Measurements from ENCODE around the gene HCAR1.
"Not testable (repeated sequence)": the region's sequence is repeated elsewhere in the genome, so short reads cannot be mapped to it uniquely, and the experiment has no call there.

Gene HCAR1, protein sequence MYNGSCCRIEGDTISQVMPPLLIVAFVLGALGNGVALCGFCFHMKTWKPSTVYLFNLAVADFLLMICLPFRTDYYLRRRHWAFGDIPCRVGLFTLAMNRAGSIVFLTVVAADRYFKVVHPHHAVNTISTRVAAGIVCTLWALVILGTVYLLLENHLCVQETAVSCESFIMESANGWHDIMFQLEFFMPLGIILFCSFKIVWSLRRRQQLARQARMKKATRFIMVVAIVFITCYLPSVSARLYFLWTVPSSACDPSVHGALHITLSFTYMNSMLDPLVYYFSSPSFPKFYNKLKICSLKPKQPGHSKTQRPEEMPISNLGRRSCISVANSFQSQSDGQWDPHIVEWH

DNA sequence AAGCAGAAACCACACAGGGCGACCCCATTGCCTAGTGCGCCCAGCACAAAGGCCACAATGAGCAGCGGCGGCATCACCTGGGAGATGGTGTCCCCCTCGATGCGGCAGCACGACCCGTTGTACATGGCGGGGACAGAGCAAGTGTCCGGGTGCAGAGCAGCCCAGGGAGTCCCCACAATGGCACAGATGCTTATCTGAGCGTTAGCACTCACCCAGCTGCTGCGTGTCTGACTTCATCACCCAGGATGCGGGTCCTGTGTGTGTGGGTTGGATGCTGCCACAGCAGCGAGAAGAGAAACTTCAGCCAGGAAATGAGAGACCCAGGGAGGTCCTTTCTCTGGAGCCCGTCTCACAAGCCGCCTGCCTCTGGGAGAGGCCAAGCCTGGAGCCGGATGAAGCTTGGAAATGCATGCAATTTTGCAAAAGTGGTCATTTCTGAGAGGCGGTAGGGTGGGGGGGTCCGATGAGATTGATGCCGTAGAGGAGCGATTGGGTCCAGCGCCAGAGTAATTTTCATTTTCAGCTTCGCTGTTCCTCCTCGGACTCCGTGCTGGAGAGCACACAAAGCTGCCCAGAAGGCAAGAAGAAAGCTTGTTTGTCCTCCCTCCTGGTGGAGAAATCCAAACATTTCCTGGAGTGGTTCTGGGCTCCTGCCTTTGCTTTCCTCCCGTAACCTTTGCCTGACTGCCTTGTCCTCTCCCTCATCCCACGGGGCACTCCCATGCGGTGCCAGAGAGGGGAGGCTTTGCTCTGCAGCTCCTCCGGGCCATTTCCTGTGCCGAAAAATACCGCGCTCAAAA, at the start of gene HCAR1:
HCAR1 (minus strand) TSS at position 630 of the 800 bp plus-strand sequence; CDS start at position 125, 505 bp downstream.
- DNase-seq: peak; percentile 61 to 72

DNA sequence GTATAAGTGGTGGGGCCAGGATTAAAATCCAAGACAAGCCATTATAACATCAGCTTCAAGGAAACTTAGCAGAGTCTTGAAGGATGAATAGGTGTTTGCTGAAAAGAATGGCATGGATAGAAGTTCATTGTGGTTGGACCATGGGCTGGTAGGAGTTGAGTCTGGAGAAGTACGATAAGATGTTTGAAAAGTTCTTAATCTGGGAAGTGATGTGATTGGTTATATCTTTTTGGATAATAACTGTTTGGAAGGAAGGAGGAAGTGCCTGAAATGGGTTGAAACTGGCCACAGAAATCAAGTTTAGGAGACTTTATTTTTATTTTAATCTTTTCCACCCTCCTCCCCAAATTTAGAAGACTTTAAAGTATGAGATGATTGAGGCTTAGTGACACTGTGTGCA, 26.9 kb upstream of the HCAR1 start:
- no peak for DNase-seq

DNA sequence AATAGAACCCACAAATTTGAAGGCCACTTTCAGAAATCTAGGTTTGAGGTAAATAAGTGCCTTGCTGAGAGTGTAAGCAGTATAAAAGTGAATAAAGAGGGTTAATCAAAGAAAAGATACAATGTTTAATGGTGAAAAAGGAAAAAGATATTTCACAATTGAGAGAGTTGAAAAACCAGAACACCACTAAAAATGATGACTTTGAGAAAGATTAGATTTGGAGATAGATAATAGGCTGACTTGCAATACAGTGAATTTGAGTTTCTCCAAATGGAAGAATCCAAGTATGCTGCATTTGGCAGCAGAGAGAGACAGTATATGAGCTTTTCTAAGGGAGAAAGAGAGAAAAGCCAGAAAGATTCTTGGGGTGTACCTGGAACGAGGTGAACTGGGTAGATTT, 24.1 kb upstream of the HCAR1 start:
- DNase-seq: no peak

DNA sequence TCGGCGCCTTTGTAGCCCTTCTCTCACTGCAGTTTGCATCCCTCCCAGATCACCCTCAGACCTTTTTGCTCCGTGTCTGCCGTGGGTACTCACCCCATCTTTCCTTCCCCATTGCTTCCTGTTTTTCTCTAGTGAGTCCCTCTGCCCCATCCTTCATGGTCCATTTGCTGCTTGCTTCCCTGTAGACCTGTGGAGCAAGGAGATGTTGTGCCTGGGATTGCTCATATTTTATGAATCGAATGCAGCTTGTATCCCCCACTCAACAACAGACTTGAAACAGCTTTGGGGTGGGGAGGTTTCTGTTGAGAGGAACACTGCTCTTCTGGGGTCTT, 22.6 kb upstream of the HCAR1 start:
- DNase-seq: no peak

DNA sequence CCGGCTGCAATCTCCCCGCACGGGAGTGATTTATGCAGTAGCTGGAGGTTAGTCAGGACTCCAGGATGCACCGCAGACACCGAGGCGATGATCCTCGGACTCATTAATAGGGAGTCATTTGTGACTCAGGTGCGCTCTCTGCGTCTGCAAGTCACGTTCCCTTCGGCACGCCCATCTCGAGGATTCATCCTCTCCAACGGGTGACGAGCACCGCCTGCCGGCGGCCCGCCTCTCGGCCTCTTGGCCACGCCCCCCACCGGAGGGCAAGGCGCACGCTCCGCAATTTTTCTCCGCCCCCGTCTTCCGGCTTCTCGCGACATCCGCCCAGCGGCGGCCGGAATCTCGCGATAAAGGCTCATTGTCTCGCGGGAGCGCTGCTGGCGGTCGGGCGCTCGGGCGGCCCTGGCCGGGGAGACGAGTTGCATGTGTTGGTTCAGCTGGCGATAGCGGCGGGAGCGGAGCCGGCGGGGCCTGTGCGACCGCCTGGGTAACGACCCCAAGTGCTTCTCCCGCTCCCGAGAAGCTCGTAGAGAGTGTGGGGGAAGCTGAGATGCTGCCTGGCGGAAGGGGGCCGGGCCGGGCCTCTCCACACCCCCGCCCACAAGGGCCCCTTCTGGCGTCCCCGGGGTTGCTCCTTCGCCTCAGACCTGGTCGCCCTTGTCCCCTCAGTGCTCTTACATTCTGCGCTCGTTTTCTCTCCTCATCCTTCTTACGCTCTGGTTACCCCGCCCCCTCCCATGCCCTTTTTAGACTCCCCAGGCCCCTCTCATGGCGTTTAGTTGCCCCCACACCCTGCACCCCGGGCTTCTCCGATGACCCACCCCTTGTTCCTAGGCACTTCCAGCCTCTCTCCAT, 22.0 kb upstream of the HCAR1 start, which contains the start of gene DENR:
DENR (plus strand) TSS at position 361 of the 855 bp plus-strand sequence. CDS start 878 bp downstream, outside the sequence.
- DNase-seq: peak; percentile 99 to 100

DNA sequence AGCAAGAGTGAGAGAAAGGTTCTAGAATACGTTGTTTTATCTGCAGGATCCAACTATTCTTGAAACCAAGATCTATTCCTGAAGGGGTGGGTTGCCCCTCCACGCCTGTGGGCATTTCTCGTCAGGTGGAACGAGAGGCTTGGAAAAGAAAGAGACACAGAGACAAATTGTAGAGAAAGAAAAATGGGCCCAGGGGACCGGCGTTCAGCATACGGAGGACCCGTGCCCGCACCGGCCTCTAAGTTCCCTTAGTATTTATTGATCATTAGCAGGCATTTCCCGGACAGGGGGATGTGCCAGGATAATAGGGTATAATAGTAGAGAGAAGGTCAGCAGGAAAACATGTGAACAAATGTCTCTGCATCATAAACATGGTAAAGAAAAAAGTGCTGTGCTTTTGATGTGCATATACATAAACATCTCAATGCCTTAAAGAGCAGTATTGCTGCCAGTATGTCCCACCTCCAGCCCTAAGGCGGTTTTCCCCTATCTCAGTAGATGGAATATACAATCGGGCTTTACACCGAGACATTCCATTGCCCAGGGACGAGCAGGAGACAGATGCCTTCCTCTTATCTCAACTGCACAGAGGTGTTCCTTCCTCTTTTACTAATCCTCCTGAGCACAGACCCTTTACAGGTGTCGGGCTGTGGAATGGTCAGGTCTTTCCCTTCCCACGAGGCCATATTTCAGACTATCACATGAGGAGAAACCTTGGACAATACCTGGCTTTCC, 20.3 kb upstream of the HCAR1 start:
- DNase-seq: not testable (repeated sequence)

DNA sequence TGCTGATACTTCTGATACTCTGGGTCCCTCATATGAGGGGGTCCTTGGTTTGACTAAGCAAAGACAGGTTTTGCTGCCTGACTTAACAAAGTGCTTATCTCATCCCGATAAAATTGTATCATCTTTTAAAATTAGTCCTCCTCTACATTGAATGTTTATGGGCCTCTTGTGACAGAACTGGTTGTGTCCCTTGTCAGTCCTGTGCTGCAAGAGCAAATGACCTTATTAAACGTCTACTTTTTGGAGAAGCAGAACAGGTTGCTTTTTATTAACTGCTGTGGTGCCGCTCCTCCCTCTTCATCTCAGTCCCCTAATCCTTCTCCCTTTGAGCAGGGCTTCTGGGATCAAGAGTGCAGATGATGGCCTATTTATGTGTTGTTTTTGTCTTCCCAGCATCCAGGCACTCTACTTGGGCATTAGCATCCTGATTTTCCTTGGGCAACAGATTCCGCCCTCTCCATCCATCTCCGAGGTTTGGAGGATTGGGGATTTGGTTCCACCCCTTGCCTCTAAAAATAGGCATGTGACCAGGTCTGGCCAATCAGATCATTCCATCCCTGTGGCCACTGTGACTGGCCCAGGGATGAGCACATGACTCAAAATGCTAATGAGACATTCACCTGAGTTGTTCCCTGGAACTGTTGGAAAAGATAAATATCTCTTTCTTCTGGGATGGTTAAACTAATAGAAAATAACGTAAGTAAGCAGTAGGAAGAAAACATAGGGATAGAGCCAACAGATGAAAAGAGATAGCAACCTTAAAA, 19.1 kb upstream of the HCAR1 start:
- no peak for DNase-seq

DNA sequence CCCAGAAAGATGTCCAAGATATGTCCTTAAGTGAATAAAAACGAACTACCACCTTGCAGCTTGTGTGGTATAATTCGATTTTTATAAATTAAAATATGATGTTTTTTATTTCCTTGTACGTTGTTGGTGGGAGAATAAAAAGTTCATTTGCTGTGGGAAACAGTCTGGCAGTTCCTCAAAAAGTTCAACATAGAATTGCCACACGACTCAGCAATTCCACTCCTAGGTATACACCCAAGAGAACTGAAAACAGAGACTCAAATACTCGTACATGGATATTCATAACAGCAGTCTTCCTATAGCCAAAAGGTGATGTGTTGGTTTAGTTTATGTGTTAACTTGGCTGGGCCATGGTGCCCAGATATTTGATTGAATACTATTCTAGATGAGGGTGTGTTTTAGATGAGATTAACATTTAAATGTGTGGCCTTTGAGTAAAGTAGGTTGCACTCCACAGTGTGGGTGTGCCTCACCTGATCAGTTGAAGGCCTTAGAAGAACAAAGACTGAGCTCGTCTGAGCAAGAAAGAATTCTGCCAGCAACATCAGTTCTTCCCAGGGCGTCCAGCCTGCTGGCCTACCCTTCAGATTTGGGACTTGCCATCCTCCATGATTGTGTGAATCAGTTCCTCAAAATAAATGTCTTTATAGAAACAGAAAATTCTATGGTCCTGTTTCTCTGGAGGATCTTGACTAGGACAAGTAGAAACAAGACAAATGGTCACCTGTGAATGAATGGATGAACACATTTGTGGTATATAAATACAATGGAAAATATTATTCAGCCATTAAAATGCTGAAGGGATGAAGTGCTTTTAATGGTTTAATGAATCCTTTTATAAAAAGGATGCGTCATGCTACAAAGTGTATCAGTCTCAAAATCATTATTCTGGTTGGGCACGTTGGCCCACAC, 16.8 kb upstream of the HCAR1 start:
- no peak for DNase-seq

DNA sequence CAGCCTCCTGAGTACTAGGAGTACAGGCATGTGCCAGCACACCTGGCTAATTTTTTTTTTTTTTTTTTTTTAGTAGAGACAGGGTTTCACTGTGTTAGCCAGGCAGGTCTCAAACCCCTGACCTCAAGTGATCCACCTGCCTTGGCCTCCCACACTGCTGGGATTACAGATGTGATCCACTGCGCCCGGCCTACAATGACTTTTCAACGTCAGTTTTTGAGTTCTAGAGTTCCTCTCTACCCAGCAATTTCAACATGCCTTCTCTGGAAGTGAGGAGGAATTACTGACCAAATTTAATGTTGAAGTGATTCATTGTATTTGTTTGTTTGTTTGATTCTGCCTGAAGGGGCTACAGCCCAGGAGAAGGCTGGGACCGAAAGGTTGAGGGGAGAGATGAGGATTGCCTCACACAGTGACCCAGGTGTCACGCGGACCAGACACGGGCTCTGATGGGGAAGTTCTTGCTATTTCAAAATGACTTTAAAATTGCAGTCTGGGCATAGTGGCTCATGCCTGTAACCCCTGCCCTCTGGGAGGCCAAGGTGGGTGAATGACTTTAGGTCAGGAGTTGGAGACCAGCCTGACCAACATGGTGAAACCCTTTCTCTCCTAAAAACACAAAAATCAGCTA, 13.4 kb upstream of the HCAR1 start:
- no peak for DNase-seq

DNA sequence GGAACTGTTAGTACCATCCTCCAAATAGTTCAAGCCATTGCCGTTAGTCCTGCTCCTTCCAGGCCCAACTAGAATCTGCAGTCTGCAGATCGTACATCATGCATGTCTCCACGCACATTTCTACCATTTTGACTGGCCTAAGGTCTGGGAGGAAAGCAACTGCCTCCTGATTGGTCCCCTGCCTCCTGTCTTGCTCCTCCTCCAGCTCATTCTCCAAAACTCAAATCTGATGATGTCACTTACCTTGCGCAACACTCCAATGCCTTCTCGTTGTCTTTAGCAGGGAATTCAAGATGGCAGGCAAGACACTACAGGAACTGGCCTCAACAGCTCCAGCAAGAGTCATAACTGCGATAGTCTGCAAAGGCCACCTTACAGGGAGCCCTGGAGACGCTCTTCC, 9.7 kb upstream of the HCAR1 start:
- DNase-seq: no peak

DNA sequence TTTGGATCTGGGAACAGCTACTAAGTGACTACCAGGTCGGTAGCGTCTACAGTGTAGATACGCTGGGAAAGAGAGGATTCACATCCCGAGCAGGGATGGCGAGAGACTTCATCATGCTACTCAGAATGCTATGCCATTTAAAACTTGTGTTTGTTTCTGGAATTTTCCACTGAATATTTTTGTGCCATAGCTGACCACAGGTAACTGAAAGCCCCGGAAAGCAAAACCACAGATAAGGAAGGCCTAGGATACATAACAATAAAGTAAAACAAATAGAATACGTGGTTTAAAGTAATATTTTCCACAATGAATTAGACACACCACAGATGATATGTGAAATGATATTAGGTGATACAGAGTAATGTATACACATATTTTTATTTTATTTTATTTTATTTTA, 7.9 kb upstream of the HCAR1 start:
- no peak for DNase-seq

DNA sequence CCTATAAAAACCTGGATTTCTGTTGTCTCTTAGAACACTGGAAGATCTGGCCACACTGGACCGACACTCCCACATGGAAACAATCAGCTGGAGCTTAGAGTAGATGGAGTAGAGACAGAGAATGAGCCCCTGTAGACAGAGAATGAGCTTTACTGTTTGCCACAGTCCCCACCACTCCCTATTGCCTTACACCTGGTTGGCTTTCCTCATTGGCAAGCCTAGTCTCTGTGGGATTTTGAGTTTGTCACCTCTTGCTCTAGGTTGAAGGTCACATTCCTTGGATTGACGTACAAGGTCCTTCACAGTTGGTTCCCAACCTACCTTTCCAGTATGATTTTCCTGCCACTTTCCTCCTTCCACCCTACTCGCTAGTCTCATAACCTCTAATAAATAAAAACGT, 2.0 kb upstream of the HCAR1 start:
- no peak for DNase-seq

DNA sequence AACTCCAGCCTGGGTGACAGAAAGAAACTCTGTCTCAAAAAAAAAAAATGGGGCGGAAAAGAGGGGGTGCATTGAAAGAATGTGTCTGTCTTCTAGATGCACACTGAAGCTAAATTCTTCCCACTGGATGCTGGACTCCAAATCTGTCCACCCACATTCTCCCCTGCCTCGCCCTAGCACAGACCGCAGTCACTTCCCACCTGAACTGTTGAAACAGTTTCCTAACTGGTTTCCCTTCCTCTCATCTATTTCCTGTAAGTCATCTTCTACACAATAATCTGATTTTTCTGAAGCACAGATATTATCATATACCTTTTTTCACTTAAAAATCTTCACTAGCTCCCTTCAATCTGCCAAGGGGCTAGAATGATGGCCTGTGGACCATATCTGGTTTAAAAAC, 1.5 kb upstream of the HCAR1 start:
- peak in 1 of 2 experiments; percentile 39 for DNase-seq

DNA sequence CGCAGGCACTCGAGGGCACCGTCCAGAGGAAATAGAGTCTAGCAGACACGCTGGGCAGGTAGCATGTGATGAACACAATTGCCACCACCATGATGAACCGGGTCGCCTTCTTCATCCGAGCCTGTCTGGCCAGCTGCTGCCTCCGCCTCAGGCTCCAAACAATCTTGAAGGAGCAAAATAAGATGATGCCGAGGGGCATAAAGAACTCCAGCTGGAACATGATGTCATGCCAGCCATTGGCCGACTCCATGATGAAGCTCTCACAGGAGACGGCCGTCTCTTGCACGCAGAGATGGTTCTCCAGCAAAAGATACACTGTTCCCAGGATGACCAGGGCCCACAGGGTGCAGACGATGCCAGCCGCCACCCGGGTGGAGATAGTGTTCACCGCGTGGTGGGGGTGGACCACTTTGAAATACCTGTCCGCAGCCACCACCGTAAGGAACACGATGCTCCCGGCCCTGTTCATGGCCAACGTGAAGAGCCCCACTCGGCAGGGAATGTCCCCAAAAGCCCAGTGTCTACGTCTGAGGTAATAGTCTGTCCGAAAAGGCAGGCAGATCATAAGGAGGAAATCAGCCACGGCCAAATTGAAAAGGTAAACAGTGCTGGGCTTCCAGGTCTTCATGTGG, 945 bp downstream of the HCAR1 start:
- DNase-seq: no peak

DNA sequence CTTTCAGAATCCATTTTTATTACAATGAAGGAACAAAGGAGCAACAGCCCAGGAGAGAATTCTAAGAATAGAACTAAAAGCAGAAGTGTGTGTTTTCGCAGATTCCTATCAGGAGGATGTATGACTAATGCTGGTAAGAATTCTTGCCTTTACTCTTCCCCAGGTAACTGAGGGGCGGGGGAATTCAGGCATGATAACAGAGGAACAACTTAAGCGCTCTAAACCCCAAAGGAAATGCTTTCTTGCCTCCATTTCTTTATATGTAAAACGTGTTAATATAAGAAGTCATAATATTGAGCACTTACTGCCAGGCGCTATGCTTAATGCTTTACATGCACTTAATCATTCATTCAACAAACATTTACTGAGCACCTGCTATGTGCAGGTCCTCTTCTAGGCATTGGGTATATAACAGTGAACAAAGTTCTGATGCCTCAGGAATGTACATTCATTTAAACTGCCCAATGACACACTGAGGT, 4.5 kb downstream of the HCAR1 start:
- peak in 1 of 2 experiments; percentile 45 for DNase-seq

DNA sequence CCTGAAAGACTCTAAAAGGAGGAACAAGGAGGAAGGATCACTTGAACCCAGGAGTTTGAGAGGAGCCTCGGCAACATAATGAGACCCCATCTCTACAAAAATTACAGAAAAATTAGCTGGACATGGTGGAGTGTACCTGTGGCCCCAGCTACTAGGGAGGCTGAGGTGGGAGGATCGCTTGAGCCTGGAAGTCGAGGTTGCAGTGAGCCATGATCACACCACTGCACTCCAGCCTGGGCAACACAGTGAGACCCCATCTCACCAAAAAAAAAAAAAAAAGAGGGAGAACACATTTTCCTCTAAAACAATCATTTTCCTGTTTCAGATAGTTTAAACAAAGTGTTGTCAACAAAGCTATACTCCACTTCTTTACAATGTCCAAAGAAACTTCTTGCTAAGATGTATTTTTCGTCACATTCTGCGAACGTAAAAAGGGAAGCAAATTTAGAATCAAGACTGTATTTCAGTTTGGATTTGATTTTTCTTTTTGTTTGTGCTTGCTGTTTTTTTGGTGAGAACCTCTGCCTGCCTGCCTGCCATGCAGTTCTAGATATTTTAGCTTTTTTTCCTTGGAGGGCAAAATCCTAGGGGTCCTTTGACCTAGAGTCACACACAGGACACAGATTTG, 5.1 kb downstream of the HCAR1 start:
- DNase-seq: no peak

DNA sequence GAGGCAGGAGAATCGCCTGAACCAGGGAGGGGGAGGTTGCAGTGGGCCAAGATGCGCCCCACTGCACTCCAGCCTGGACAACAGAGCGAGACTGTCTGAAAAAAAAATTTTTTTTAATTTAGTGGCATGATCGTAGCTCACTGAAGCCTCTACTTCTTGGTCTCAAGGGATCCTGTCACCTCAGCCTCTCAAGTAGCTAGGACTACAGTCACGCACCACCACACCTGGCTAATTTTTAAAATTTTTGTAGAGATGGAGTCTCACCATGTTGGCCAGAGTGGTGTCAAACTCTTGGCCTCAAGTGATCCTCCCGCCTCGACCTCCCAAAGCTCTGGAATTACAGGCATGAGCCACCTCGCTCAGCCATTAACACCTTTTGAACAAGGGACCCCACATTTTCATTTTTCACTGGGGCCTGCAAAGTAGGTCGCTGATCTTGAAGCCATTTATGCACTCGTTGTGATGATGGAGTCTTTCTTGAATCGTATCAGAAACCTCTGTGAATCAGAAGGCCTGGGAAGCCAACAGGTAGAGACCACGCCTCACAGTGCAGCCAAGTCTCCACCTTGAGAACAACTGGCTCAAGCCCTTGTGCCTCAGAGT, 5.9 kb downstream of the HCAR1 start:
- no peak for DNase-seq

DNA sequence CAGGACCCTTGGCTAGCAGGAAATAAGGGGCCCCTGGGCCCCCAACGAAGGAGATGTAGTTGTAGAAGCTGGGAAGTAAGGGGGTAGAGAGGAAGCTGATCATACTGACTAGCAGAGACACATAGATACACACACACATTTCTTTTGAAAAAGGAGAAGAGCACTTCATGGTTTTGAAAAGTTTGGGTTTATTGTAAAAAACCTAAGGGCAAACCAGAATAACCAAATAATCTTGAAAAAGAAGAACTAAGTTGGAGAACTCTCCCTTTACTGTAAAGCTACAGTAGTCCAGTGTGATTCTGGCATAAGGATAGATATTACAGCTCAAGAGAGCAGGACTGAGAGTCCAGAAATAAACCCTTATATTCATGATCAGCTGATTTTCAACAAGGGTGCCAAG, 8.3 kb downstream of the HCAR1 start:
- DNase-seq: no peak
